ENCODE results near the gene CAMKV.

CAMKV gene

GRCh38 chr3:49896345-49896744 lies 26.6 kb upstream of the CAMKV start:
- DNase-seq (ENCODE audit: low spot score) = no peak

- no peak for DNase-seq (ENCODE audit: low spot score)
Measured at GRCh38 chr3:49895791-49896190, 26.1 kb upstream of the CAMKV start.

GRCh38 chr3:49889296-49889695 lies 19.6 kb upstream of the CAMKV start:
- no peak for DNase-seq (ENCODE audit: low spot score)

GRCh38 chr3:49886922-49887265 lies 17.2 kb upstream of the CAMKV start:
- no peak for DNase-seq (ENCODE audit: low spot score)

- no peak for DNase-seq (ENCODE audit: low spot score)
Measured at GRCh38 chr3:49883998-49884397, 14.3 kb upstream of the CAMKV start.

GRCh38 chr3:49882166-49882565 lies 12.5 kb upstream of the CAMKV start:
- no peak for DNase-seq (ENCODE audit: low spot score)

GRCh38 chr3:49880581-49881315 lies 11.0 kb upstream of the CAMKV start:
- DNase-seq (ENCODE audit: low spot score) = peak; percentile 84

GRCh38 chr3:49879721-49880120 lies 10.0 kb upstream of the CAMKV start:
- no peak for DNase-seq (ENCODE audit: low spot score)

- DNase-seq (ENCODE audit: low spot score) = no peak
Measured at GRCh38 chr3:49878686-49879085, 9.0 kb upstream of the CAMKV start.

GRCh38 chr3:49877716-49878115 lies 8.0 kb upstream of the CAMKV start:
- DNase-seq (ENCODE audit: low spot score) = no peak

- no peak for DNase-seq (ENCODE audit: low spot score)
Measured at GRCh38 chr3:49876567-49876966, 6.9 kb upstream of the CAMKV start.

- no peak for DNase-seq (ENCODE audit: low spot score)
Measured at GRCh38 chr3:49873623-49874022, 3.9 kb upstream of the CAMKV start.

GRCh38 chr3:49872801-49873281 lies 3.1 kb upstream of the CAMKV start:
- no peak for DNase-seq (ENCODE audit: low spot score)

GRCh38 chr3:49871531-49872153 lies 1.9 kb upstream of the CAMKV start:
- no peak for DNase-seq (ENCODE audit: low spot score)

- DNase-seq (ENCODE audit: low spot score) = peak; percentile 74
Measured at GRCh38 chr3:49868862-49869466, 742 bp downstream of the CAMKV start.

GRCh38 chr3:49867871-49868321 lies 1.8 kb downstream of the CAMKV start:
- peak; percentile 85 for DNase-seq (ENCODE audit: low spot score)

GRCh38 chr3:49867400-49867799 lies 2.3 kb downstream of the CAMKV start:
- no peak for DNase-seq (ENCODE audit: low spot score)

GRCh38 chr3:49865198-49865784 lies 4.4 kb downstream of the CAMKV start:
- no peak for DNase-seq (ENCODE audit: low spot score)

GRCh38 chr3:49864505-49864904 lies 5.2 kb downstream of the CAMKV start:
- no peak for DNase-seq (ENCODE audit: low spot score)

GRCh38 chr3:49859576-49860305 lies 10.0 kb downstream of the CAMKV start:
- no peak for DNase-seq (ENCODE audit: low spot score)

GRCh38 chr3:49856181-49857005 lies 13.3 kb downstream of the CAMKV start, which contains the start of gene TRAIP:
TRAIP (minus strand) TSS chr3:49856564; CDS start chr3:49856453, 111 bp downstream.
- DNase-seq (ENCODE audit: low spot score) = peak; percentile 100
